GM12865 (cell line): Measurements from ENCODE around the gene ACER3.

Source experiments
- DNase-seq: peaks from one replicate; pipeline ENCODE4 v3.0.0; 2010; ENCODE audit warnings: low read depth
- H3K4me3 ChIP-seq: 2 replicates; pipeline ENCODE4 v1.5.1; 2011; ENCODE audit warnings: mild to moderate bottlenecking, low read depth, low read length, control low read depth
- TF ChIP-seq, protein P1 (sequence below): IDR thresholded peaks from 2 replicates; pipeline ENCODE4 v1.5.1; 2011; ENCODE audit warnings: low read length, control low read depth, low read depth, inconsistent platforms; ENCODE audit not compliant: insufficient read depth; ENCODE audit errors: missing control alignments

Gene ACER3

DNA sequence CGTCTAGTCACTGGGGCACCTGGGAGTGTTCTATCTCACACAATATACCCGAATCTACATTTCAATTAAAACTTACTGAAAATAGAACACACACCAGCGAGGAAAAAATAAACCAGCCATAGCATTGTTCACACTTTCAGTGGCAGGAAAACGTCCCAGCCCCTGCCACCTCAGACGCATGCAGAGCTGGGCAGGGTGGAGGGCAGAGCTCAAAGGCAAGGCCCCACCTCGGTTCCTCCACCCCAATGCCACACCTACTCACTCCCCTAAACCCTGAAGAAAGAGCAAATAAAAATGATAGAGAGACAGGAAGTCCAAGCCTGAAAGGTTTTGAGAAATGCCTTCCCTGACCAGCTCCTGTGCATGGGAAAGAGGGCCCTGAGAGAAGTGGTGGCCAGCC, 188.3 kb downstream of the ACER3 start:
- H3K4me3 ChIP-seq, result no peak overlapping the region
- no peak for DNase-seq
- TF ChIP-seq, protein P1, sequence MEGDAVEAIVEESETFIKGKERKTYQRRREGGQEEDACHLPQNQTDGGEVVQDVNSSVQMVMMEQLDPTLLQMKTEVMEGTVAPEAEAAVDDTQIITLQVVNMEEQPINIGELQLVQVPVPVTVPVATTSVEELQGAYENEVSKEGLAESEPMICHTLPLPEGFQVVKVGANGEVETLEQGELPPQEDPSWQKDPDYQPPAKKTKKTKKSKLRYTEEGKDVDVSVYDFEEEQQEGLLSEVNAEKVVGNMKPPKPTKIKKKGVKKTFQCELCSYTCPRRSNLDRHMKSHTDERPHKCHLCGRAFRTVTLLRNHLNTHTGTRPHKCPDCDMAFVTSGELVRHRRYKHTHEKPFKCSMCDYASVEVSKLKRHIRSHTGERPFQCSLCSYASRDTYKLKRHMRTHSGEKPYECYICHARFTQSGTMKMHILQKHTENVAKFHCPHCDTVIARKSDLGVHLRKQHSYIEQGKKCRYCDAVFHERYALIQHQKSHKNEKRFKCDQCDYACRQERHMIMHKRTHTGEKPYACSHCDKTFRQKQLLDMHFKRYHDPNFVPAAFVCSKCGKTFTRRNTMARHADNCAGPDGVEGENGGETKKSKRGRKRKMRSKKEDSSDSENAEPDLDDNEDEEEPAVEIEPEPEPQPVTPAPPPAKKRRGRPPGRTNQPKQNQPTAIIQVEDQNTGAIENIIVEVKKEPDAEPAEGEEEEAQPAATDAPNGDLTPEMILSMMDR, result no peak

DNA sequence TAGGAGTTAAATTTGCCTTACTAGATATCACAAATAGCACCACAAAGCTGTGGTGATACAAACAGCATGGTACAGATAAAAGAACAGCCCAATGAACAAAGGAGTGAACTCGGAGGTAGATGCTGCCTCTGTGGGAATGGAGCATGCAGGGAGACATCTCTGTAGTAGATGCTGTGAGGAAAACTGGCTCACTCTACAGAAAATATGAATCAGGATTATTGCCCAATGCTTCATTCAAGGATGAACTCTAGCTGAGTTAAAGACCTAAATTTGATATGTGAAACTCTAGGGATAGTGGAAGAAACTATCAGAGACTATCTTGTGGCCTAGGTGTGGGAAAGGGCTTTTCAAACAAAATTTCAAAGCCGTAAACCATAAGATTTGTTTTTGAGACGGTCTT, 190.8 kb downstream of the ACER3 start:
- TF ChIP-seq, protein P1, result no peak
- DNase-seq, result no peak
- H3K4me3 ChIP-seq, result no peak overlapping the region

DNA sequence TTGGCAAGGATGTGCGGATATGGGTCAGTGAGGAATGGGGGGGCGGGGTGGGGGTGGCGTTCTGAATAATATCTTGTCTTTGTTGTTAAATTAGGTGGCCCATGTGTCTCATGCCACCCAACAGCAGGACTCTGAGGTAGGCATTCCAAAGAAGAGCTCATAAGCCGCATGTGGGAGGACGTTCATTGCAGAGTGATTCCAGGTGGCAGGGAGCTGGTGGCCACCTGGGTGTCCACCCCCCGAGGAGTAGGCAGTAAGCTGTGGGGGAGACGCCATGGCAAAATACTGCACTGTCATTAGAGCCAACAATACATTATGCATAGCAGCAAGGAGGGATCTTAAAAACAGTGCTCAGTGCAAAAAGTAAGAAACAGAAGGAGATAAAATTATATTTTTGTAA, 191.8 kb downstream of the ACER3 start:
- TF ChIP-seq, protein P1, result no peak
- H3K4me3 ChIP-seq, result no peak overlapping the region
- no peak for DNase-seq

DNA sequence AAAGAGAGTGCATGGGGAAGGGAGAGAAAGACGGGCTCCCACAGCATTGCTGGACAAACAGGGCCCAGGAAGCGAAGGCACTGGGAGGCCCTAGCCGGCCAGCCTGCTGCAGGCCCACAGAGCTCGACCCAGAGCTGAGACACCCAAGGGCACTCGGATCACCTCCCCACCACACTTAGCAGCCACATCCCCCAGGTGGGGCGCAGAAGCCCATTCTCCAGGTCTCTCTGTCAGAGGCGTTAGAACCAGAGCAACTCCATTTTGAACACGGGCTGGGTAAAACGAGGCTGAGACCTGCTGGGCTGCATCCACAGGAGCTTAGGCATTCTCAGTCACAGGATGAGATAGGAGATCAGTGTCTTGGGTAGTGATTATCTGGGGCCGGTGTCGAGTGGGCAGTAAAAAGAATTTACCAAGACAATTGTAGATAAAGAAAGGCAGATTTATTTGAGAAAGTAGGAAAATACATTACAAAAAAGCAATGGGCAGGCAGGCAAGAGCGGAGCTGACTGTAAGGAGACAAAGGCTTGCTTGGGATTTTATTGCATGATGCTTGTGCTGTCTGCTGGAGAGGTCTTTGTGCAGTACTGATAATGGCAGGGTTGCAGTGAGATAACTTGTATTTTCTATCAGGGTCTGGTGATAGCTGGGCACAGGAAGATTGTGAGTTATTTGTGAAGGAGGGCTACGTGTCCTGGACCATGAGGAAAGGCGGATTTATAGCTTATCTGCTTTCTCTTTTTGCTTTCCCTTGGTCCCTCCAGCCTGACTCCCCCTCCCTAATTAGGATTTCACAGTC, 192.7 kb downstream of the ACER3 start:
- no peak overlapping the region for H3K4me3 ChIP-seq
- no peak for DNase-seq
- TF ChIP-seq, protein P1, result no peak

DNA sequence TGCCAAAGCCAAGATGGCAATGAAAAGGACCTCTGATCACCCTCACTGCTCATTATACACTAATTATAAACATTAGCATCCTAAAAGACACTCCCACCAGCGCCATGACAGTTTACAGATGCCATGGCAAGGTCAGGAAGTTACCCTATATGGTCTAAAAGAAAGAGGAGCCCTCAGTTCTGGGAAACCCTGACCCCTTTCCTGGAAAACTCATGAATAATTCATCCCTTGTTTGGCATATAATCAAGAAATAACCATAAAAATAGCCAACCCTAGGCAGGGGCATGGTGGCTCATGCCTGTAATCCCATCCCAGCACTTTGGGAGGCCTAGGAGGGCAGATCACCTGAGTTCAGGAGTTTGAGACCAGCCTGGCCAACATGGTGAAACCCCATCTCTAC, 193.4 kb downstream of the ACER3 start:
- TF ChIP-seq, protein P1, result no peak
- H3K4me3 ChIP-seq, result no peak overlapping the region
- DNase-seq, result no peak

DNA sequence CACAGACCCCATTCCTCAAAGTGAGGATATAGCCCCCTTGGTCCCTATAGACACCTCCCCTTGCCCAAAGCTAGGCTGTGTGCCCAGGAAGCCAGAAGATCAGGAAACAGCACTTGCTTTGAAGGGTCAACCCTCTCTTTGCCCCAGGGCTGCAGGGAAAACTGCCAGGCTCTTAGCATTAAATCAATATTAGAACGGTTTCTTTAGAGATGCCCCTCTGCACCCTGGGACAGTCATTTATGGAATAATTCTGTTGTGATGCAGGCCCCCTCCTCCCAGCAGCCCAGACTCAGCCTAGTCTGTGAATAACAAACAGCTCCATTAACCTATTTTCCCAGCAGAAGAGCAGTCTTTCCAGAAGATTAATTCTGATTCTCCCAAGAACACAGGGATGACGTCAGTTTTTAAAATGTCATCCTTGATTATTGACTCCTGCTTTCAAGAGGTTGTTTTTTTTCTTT, 194.4 kb downstream of the ACER3 start:
- no peak for DNase-seq
- TF ChIP-seq, protein P1, result no peak
- H3K4me3 ChIP-seq, result no peak overlapping the region

DNA sequence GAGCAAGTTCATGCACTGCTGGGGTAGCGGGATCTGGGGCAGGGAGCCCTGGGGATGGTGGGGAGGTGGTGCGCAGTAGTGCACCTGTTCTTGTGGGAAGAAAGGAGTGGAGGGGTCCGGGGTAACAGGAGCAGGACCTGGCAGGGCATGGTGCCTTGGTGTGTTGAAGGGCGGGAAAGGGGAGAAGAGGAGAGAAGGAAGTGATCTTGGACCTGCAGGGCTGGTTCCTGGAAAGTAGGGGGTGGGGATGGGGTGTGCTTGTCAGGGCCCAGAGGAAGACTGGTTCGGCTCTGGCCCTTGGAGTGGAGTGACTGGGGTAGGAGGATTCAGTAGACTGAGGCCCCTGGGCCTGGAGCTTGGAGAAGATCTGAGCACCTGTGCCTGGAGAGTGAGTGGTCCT, 195.2 kb downstream of the ACER3 start:
- TF ChIP-seq, protein P1, result no peak
- no peak overlapping the region for H3K4me3 ChIP-seq
- no peak for DNase-seq
